ENCODE measurements around the gene MVK.
A peak's percentile ranks its signal among the peaks of the same experiment; 100 is the strongest.

MVK gene

GRCh38 chr12:109578330-109578927 is 4.8 kb downstream of the MVK start:
- H3K9me3 ChIP-seq (ENCODE audit: severe bottlenecking): no peaks in the 10 kb centered on the region
- no peak overlapping the region for H3K4me3 ChIP-seq (ENCODE audit: low read depth, low read length)
- TF ChIP-seq, protein P1, sequence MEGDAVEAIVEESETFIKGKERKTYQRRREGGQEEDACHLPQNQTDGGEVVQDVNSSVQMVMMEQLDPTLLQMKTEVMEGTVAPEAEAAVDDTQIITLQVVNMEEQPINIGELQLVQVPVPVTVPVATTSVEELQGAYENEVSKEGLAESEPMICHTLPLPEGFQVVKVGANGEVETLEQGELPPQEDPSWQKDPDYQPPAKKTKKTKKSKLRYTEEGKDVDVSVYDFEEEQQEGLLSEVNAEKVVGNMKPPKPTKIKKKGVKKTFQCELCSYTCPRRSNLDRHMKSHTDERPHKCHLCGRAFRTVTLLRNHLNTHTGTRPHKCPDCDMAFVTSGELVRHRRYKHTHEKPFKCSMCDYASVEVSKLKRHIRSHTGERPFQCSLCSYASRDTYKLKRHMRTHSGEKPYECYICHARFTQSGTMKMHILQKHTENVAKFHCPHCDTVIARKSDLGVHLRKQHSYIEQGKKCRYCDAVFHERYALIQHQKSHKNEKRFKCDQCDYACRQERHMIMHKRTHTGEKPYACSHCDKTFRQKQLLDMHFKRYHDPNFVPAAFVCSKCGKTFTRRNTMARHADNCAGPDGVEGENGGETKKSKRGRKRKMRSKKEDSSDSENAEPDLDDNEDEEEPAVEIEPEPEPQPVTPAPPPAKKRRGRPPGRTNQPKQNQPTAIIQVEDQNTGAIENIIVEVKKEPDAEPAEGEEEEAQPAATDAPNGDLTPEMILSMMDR (IDR thresholded peaks at IDR 0.05; ENCODE audit: low read depth, low read length): no peak
- H3K27me3 ChIP-seq (ENCODE audit: insufficient read depth, low read depth, severe bottlenecking): no peaks in the 10 kb centered on the region
- H3K36me3 ChIP-seq: peaks cover 76% of the 10 kb centered on the region
- H3K27ac ChIP-seq: no peak overlapping the region
- DNase-seq: no peak

GRCh38 chr12:109579639-109580038 is 6.0 kb downstream of the MVK start:
- no peak for DNase-seq
- TF ChIP-seq, protein P1 (IDR thresholded peaks at IDR 0.05; ENCODE audit: low read depth, low read length): no peak
- H3K36me3 ChIP-seq: peaks cover 88% of the 10 kb centered on the region
- no peak overlapping the region for H3K27ac ChIP-seq
- no peaks in the 10 kb centered on the region for H3K9me3 ChIP-seq (ENCODE audit: severe bottlenecking)
- H3K4me3 ChIP-seq (ENCODE audit: low read depth, low read length): no peak overlapping the region
- no peaks in the 10 kb centered on the region for H3K27me3 ChIP-seq (ENCODE audit: insufficient read depth, low read depth, severe bottlenecking)

GRCh38 chr12:109580272-109580671 is 6.7 kb downstream of the MVK start:
- peaks cover 88% of the 10 kb centered on the region for H3K36me3 ChIP-seq
- TF ChIP-seq, protein P1 (IDR thresholded peaks at IDR 0.05; ENCODE audit: low read depth, low read length): no peak
- H3K4me3 ChIP-seq (ENCODE audit: low read depth, low read length): no peak overlapping the region
- no peak overlapping the region for H3K27ac ChIP-seq
- DNase-seq: no peak
- H3K27me3 ChIP-seq (ENCODE audit: insufficient read depth, low read depth, severe bottlenecking): no peaks in the 10 kb centered on the region
- no peaks in the 10 kb centered on the region for H3K9me3 ChIP-seq (ENCODE audit: severe bottlenecking)

- TF ChIP-seq, protein P1 (IDR thresholded peaks at IDR 0.05; ENCODE audit: low read depth, low read length): no peak
- peaks cover 84% of the 10 kb centered on the region for H3K36me3 ChIP-seq
- H3K4me3 ChIP-seq (ENCODE audit: low read depth, low read length): no peak overlapping the region
- no peaks in the 10 kb centered on the region for H3K27me3 ChIP-seq (ENCODE audit: insufficient read depth, low read depth, severe bottlenecking)
- no peak for DNase-seq
- peak overlapping the region; percentile 39; the same call in 1 of the 2 replicates for H3K27ac ChIP-seq
- H3K9me3 ChIP-seq (ENCODE audit: severe bottlenecking): no peaks in the 10 kb centered on the region
Observed at GRCh38 chr12:109580684-109581333, 7.2 kb downstream of the MVK start.

- Histone ChIP-seq H3K27me3 (ENCODE audit: insufficient read depth, low read depth, severe bottlenecking) (no peaks in the 10 kb centered on the region), H3K36me3 (peaks cover 82% of the 10 kb centered on the region), H3K27ac (peak overlapping the region; percentile 39; the same call in 1 of the 2 replicates), H3K4me3 (ENCODE audit: low read depth, low read length) (no peak overlapping the region), H3K9me3 (ENCODE audit: severe bottlenecking) (no peaks in the 10 kb centered on the region)
- TF ChIP-seq, protein P1 (IDR thresholded peaks at IDR 0.05; ENCODE audit: low read depth, low read length): no peak
- no peak for DNase-seq
Observed at GRCh38 chr12:109581334-109581691, 7.7 kb downstream of the MVK start.
